SU-DHL-6 (cell line): ENCODE data around the gene ITPRIP.

Source experiments
- H2AFZ ChIP-seq: fragments of 200-600 bp; sonication (generic); 2 replicates; pipeline ENCODE4 v1.6.1; 2014; ENCODE audit warnings: low read depth, mild to moderate bottlenecking, moderate library complexity, mixed read lengths, antibody characterized with exemption, low read length; ENCODE audit not compliant: severe bottlenecking
- H3F3A ChIP-seq: fragments of 200-600 bp; shearing (Covaris generic); 2 replicates; pipeline ENCODE4 v1.6.0; 2016; ENCODE audit warnings: antibody characterized with exemption, mild to moderate bottlenecking; ENCODE audit not compliant: insufficient read depth
- H3K27ac ChIP-seq: fragments of 200-600 bp; sonication (generic); 2 replicates; pipeline ENCODE4 v1.5.1; 2016; ENCODE audit warnings: low read depth, mild to moderate bottlenecking, low read length, moderate library complexity, mixed read lengths
- H3K27me3 ChIP-seq: fragments of 200-600 bp; sonication (generic), shearing (Covaris generic); 2 replicates; pipeline ENCODE4 v1.6.0; 2014; ENCODE audit warnings: mild to moderate bottlenecking, low read length
- H3K36me3 ChIP-seq: fragments of 200-600 bp; sonication (generic); 2 replicates; pipeline ENCODE4 v1.6.1; 2014; ENCODE audit warnings: mild to moderate bottlenecking, low read length, mixed read lengths
- H3K4me2 ChIP-seq: fragments of 300-600, 200-600 bp; shearing (Covaris generic), sonication (generic); 2 replicates; pipeline ENCODE4 v1.6.0; 2014; ENCODE audit warnings: low read length, low read depth, mild to moderate bottlenecking; ENCODE audit not compliant: poor library complexity, severe bottlenecking
- H3K4me3 ChIP-seq: fragments of 200-600 bp; sonication (generic); 2 replicates; pipeline ENCODE4 v1.5.1; 2014; ENCODE audit warnings: antibody characterized with exemption, low read length, mild to moderate bottlenecking, mixed read lengths; ENCODE audit not compliant: insufficient read depth, poor library complexity, severe bottlenecking
- H3K79me2 ChIP-seq: fragments of 200-600 bp; sonication (generic); 2 replicates; pipeline ENCODE4 v1.6.1; 2014; ENCODE audit warnings: mild to moderate bottlenecking, low read length, moderate library complexity; ENCODE audit not compliant: insufficient read depth
- H3K9ac ChIP-seq: fragments of 200-600 bp; sonication (generic); 2 replicates; pipeline ENCODE4 v1.7.0; 2014; ENCODE audit warnings: mild to moderate bottlenecking, low read length
- H3K9me2 ChIP-seq: fragments of 200-600 bp; sonication (generic); replicated peaks from 2 replicates; pipeline ENCODE4 v1.6.1; 2014; ENCODE audit warnings: low read length; ENCODE audit not compliant: insufficient read depth
- H3K9me3 ChIP-seq: fragments of 200-600 bp; sonication (generic); 2 replicates; pipeline ENCODE4 v1.6.1; 2014; ENCODE audit warnings: low read length, mixed read lengths; ENCODE audit not compliant: insufficient read depth
- H4K20me1 ChIP-seq: fragments of 200-600 bp; sonication (generic); 2 replicates; pipeline ENCODE4 v1.6.1; 2014; ENCODE audit warnings: low read depth, mild to moderate bottlenecking, antibody characterized with exemption, low read length, moderate library complexity, mixed read lengths
- EZH2phosphoT487 ChIP-seq: fragments of 200-600 bp; sonication (generic), shearing (Covaris generic); conservative IDR thresholded peaks from 2 replicates; pipeline ENCODE4 v1.6.1; 2018; ENCODE audit warnings: mild to moderate bottlenecking, antibody characterized with exemption, low read length, moderate library complexity, mixed read lengths
- TF ChIP-seq, protein P1 (sequence below): fragments of 200-600 bp; sonication (generic); IDR thresholded peaks from one replicate; pipeline ENCODE4 v1.5.1; 2017; ENCODE audit warnings: antibody characterized with exemption, mild to moderate bottlenecking, low read length, moderate library complexity; ENCODE audit not compliant: insufficient read depth, poor library complexity, severe bottlenecking

Gene ITPRIP

DNA sequence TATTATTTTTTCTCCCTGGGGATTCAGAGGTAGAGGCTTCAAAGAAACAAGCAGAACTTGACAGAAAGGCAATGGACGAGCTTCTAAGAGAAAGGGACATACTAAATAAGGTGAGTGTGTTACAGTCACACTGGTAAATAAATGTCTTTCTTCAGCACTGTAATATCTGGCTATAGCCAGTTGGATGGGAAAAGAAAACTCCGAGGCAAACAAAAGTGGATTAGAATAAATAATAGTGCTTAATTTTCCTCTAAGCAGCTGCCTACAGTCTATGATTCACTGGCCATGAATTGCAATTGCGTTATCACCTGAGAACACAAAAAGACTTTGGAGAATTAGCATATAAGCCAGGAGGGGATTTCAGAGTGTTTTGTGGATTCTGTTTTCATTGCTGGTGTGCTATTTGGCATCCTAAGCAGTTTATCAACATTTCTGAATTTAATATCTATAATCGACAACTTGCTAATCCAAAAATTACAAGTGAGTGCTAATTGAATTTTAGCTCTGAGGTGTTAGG lies 38.6 kb upstream of the ITPRIP start:
- TF ChIP-seq, protein P1, sequence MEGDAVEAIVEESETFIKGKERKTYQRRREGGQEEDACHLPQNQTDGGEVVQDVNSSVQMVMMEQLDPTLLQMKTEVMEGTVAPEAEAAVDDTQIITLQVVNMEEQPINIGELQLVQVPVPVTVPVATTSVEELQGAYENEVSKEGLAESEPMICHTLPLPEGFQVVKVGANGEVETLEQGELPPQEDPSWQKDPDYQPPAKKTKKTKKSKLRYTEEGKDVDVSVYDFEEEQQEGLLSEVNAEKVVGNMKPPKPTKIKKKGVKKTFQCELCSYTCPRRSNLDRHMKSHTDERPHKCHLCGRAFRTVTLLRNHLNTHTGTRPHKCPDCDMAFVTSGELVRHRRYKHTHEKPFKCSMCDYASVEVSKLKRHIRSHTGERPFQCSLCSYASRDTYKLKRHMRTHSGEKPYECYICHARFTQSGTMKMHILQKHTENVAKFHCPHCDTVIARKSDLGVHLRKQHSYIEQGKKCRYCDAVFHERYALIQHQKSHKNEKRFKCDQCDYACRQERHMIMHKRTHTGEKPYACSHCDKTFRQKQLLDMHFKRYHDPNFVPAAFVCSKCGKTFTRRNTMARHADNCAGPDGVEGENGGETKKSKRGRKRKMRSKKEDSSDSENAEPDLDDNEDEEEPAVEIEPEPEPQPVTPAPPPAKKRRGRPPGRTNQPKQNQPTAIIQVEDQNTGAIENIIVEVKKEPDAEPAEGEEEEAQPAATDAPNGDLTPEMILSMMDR, result no peak
- H3K9ac ChIP-seq, result no peak overlapping the region

DNA sequence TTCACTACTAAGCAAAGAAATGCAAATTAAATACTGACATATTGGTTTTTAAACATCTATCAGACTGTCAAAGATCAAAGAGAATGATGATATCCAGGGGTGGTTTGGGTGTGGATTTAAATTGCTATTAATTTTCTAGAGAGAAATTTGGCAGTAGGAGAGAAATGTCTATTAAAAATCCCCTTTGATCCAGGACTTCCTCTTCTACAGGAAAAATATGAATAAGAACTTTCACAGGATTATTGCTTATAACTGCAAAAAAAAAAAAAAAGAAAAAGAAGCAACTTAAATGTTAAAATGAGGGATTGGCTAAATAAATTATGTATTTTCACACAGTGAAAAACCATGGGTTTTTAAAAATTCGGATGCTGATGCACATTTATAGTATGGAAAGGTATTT lies 36.3 kb upstream of the ITPRIP start:
- Histone ChIP-seq H3K9me2 (no peaks in the 10 kb centered on the region), H3K27ac (no peak overlapping the region)
- no peak for TF ChIP-seq EZH2phosphoT487

More for the DNA sequence above, 38.6 kb upstream of the ITPRIP start:
- no peaks in the 10 kb centered on the region for H3F3A ChIP-seq
- H3K27ac ChIP-seq, result no peak overlapping the region
- no peaks in the 10 kb centered on the region for H3K27me3 ChIP-seq
- H3K4me3 ChIP-seq, result no peak overlapping the region
- no peak overlapping the region for H3K4me2 ChIP-seq
- no peaks in the 10 kb centered on the region for H3K79me2 ChIP-seq
- no peaks in the 10 kb centered on the region for H3K36me3 ChIP-seq
- no peak overlapping the region for H2AFZ ChIP-seq
- no peaks in the 10 kb centered on the region for H3K9me2 ChIP-seq
- no peaks in the 10 kb centered on the region for H4K20me1 ChIP-seq
- no peaks in the 10 kb centered on the region for H3K9me3 ChIP-seq

DNA sequence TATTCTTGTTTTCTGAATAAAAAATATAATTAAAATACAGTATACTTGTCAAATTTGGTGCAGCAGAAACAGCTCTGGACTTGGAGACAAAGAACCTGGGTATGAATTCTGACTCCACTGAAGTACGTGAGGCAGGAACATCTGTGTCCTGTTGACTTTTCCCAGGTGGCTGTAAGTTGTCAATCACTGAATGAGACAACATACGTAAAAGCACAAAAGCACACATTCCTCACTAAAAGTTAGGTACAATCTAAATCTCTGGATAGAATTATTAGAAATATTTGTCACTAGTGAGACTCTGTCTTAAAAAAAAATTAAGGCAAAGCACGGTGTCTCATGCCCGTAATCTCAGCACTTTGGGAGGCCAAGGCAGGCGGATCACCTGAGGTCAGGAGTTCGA lies 33.5 kb upstream of the ITPRIP start:
- no peaks in the 10 kb centered on the region for H3K79me2 ChIP-seq
- no peak for TF ChIP-seq EZH2phosphoT487
- TF ChIP-seq, protein P1, result no peak
- no peaks in the 10 kb centered on the region for H4K20me1 ChIP-seq
- no peaks in the 10 kb centered on the region for H3K27me3 ChIP-seq
- no peak overlapping the region for H3K4me3 ChIP-seq
- H3K27ac ChIP-seq, result no peak overlapping the region
- no peaks in the 10 kb centered on the region for H3K9me2 ChIP-seq
- H3F3A ChIP-seq, result no peaks in the 10 kb centered on the region
- H3K9me3 ChIP-seq, result no peaks in the 10 kb centered on the region
- H3K9ac ChIP-seq, result no peak overlapping the region
- H3K36me3 ChIP-seq, result no peaks in the 10 kb centered on the region
- H2AFZ ChIP-seq, result no peak overlapping the region
- no peak overlapping the region for H3K4me2 ChIP-seq

More for the DNA sequence above, 36.3 kb upstream of the ITPRIP start:
- Histone ChIP-seq H4K20me1 (no peaks in the 10 kb centered on the region), H3K36me3 (no peaks in the 10 kb centered on the region), H3K9ac (no peak overlapping the region), H3K4me3 (no peak overlapping the region), H3F3A (no peaks in the 10 kb centered on the region), H3K79me2 (no peaks in the 10 kb centered on the region), H3K9me3 (no peaks in the 10 kb centered on the region), H2AFZ (no peak overlapping the region), H3K27me3 (no peaks in the 10 kb centered on the region), H3K4me2 (no peak overlapping the region)

DNA sequence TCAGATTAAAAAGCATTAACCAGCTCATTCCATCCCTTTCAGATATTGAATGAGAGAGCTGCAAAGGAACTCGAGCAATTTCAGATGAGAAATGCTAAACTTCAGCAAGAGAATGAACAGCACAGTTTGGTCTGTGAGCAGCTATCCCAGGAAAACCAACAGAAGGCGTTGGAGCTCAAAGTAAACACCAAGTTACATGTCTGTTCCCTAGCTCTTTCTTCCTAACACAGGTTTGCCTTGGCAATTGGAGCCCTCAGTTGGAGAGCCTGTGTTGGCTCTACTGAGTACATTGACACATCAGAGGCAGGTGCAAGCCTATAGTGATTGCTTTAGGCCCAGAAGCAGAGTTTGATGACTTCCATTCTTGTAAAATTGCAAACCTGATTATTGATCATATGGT lies 30.1 kb upstream of the ITPRIP start:
- Histone ChIP-seq H2AFZ (no peak overlapping the region), H3K36me3 (no peaks in the 10 kb centered on the region), H3K4me3 (no peak overlapping the region), H3K79me2 (no peaks in the 10 kb centered on the region), H3K4me2 (no peak overlapping the region), H3K9ac (no peak overlapping the region), H3K27ac (no peak overlapping the region), H4K20me1 (no peaks in the 10 kb centered on the region), H3F3A (no peaks in the 10 kb centered on the region), H3K9me3 (no peaks in the 10 kb centered on the region), H3K9me2 (no peaks in the 10 kb centered on the region), H3K27me3 (no peaks in the 10 kb centered on the region)
- TF ChIP-seq, protein P1, result no peak
- no peak for TF ChIP-seq EZH2phosphoT487
